Stromal cell of bone marrow (primary cell): ENCODE data around the gene WNK2.

Experiments used
- DNase-seq: peaks from one replicate; pipeline ENCODE4 v3.0.0-alpha.2; 2012; ENCODE audit warnings: low read depth

WNK2 gene

DNA sequence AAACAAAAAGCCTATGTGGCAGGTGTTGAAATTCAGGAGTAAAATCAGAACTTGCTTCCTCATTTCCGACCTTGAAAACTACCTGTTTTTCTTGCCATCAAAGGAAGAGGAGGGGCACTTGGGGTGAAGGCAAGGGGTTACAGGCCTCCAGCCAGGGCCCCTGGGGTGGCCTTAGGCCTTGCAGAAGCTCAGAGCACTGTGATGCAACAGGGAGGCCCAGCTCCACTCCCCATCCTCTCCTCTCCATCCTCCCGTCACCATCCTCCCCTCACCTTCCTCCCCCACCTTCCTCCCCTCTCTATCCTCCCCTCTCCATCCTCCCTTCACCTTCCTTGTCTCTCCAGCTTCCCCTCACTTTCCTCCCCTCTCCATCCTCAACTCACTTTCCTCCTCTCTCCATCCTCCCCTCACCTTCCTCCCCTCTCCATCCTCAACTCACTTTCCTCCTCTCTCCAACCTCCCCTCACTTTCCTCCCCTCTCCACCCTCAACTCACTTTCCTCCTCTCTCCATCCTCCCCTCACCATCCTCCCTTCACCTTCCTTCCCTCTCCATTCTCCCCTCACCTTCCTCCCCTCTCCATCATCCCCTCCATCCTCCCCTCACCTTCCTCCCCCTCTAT lies 111.6 kb downstream of the WNK2 start:
- DNase-seq: no peak

DNA sequence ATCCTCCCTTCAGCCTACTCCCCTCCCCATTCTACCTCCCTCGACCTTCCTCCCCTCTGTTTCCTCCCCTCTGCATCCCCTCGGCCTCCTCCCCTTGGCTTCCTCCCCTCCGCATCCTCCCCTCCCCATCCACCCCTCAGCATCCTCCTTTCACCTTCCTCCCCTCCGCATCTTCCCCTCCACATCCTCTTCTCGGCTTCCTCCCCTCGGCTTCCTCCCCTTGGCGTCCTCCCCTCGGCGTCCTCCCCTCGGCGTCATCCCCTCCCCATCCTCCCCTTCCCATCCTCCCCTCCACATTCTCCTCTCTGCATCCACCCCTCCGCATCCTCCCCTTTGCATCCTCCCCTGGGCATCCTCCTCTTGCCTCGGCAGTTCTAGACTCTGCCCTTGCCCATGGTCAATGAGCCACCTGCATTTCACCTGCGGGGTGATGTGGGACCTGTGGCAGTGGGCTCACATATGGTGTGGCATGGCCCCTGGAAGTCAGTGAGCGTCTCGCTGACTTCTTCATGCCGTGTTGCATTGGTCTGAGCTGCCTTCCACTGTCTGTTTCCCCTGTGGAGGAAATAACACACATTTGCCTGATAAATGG lies 113.0 kb downstream of the WNK2 start:
- DNase-seq: no peak

DNA sequence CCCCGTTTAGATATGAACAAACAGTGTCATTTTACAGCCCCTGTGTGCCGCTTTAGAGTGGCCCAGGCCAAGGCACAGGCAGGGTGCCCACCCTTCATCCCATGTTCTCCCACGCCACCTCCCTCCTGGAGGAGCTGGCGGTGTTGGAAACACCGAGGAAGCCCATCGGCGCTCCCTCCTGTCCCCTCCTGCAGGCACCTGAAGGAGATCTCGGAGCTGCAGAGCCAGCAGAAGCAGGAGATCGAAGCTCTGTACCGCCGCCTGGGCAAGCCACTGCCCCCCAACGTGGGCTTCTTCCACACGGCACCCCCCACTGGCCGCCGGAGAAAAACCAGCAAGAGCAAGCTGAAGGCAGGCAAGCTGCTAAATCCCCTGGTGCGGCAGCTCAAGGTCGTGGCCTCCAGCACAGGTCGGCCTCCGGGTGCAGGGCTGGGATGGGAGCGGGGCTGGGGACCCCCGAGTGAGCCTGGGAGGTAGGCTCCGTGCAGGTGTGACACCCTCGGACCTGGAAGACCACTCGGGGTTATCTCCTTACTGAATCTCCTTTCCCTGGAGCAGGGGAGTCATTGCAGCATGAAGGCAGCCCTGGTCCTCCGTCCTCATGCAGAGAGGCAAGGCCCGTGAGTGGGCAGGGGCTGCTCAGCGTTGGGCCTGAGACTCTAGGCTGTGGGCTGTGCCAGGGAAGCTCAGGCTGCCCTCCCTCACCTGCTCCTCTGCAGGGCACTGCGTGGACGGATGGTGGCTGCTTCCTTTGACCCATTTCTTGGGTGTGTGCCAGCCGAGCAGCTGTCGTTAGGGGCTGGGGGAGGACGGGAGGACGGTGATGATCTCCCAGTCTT lies 113.9 kb downstream of the WNK2 start:
- DNase-seq: no peak

DNA sequence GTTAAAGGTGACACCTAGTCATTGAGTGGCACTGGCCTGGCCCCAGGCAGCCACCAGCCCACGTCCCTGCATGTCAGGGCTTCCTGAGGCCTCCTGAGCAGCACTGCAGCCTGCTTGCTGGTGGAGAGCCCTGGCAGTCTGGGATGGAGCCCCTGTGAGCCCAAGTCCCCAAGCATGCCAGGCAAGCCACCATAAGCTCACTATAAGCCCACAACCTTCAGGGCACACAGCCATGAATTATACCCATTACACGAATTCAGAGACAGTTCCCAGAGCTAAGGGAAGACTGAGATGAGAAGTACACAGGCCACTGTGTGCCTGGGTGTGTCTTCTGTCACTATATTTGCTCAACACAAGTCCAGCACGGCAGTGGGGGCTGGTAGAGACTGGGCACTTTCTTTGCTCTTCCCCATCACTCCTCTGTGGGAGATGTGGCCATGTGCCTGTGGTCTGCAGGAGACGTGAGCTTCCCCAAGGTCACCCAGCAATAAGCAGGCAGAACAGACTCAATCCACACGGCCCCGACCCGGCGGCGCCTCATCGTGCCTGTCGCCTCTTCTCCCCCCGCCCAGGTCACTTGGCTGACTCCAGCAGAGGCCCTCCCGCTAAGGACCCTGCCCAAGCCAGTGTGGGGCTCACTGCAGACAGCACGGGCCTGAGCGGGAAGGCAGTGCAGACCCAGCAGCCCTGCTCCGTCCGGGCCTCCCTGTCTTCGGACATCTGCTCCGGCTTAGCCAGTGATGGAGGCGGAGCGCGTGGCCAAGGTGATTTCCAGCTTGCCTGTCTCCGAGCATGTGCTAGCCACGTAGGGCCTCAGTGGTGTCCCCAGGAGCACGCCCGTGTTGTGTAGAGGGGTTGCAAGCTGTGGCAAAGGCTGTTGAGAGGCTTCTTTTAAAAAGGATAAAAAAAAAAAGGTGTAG lies 114.8 kb downstream of the WNK2 start:
- DNase-seq: no peak

DNA sequence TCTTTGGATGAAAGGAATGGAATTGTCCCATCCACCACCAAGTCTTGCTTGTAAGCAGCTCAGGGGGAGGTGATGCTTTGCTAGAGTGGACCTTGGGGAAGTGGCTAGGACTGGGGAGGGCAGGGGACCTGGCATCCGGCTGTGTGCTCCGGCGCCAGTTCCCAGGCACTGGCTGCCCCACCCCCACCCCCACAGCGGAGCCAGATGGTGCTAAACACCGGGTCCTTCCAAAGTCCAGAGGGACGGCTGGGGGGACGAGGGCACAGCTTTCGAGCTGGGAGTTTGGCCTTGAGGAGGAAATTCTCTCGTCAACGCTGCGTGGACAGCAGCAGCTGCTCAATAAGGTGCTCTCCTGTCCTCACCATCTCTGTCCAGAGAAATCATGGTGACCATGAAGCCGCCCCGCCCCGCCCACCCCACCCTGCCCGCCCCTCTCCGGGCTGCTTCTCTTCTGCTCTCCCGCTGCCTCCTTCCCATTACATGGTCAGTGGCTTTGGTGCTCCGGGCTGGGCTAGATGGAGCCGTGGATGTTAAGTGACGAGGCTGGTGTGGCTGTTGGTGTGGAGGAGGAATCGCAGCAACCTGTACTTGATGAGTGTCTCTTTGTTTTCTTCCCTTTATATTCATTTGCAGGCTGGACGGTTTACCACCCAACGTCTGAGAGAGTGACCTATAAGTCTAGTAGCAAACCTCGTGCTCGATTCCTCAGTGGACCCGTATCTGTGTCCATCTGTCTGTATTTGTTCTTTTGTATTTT lies 115.7 kb downstream of the WNK2 start:
- no peak for DNase-seq

DNA sequence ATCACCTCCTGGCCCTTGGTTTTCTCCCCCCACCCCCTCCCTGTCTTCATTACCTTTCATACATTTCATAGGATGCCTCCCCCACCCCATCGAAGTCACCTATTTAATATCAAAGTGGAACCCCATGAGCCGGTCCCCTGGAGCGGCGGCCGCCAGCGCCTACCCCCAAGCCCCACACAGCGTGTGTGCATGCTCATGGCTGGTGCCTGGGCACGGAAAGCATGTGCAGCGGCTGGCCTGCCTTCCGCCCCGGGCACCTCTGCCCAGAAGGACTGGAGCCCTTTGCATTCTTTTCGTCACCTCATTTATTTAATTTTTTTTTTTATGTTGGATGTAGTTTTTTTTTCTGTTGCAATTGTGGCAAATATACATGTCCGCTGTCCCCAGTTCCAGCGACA lies 116.2 kb downstream of the WNK2 start:
- DNase-seq: no peak

DNA sequence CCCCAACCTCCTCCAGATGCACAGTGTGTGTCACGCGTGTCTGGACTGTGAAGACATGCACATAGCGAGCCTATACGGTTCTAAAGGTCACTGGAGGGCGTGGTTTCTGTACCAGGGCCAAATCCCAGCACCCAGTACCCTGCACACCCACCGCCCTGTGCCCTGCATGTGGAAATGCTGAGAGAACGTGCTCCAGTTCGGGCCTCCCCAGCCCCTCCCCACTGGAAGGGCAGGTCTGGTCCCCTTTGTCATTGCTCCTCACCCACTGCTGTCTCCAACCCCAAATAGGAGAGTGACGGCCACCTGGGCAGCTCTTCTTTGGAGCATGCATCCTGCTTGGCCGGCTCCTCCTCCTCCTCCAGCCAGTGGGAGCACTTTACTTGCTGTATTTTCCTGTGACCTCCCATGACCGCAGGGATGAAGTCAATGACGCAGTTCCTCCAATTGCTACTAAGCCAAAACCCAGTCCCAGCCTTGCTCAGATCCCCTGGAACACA lies 116.7 kb downstream of the WNK2 start:
- DNase-seq: no peak

DNA sequence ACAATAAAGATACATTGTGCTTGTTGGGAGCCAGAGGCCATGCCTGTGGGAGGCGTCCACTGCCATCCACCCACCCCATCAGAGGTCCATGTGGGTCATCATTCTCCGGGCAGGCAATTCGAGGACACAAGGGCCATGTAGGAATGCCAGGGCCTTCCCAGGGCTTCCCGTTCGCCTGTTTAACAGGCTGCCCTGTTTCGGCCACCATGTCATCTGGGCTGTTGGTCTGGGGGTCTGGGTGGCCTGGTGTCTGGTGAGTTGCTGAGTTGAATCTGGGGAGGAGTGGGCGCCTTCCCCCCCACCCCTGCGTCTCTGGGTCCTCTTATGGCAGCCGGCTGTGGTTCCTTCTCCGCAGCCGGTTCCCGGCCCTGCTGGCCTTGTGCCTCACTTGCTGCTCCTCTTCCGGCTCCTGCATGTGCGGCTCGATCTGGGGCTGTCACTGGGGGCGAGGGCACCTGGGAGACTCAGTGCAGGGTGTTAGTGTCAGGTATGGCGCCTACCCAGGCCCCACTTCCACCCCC lies 117.4 kb downstream of the WNK2 start:
- DNase-seq: no peak

DNA sequence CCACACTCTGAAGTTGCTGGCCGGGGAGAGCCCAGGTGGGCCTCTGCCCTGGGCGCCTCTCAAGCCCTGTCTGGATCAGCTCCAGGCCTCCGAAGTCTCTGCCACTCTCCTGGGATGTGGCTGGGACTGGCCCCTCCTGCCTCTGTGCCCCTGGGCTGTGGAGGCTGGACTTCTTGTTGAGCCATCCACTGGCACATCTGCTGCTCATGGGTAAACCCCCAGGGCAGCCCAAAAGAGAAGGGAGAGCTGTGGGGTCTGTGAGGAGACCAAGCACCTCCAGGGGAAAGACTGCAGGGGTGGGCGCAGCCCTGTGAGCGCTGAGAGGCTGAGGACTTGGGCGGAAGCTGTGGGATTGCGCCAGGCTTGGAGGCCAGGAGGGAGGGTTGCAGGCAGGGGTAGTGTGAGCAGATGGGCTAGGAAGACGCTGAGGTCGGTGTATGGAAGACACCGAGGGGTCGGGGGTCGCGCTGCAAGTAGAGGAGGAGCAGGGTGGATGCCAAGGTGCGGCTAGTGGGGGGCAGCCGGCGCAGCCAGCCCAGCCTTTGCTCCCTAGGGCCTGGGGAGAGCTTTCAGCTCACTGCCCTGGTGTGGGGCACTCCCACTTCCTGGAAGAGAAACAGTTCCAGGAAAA lies 118.1 kb downstream of the WNK2 start:
- no peak for DNase-seq

DNA sequence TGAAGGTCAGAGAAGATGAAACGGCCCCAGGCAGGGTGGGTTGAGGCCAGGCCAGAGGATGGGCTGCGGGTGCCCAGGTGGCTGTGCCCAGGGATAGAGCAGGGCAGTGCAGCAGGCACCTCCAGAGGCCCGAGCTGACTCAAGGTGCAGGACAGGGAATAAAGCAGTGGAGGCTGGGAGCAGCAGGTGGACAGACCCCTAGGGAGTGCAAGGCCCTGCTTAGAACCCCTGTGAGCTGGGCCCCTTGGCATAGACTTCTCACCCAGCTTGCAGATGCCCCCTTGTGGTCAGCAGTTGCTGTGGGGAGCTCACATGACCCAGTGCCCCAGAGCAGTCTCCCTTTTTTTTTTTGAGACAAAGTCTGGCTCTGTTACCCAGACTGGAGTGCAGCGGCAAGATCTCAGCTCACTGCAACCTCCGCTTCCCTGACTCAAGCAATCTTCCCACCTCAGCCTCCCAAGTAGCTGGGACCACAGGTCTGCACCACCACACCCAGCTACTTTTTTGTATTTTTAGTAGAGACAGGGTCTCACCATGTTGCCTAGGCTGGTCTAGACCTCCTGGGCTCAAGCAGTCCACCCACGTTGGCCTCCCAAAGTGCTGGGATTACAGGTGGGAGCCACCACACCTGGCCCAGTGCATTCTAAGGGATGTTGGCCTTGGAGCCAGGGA lies 118.8 kb downstream of the WNK2 start:
- peak; percentile 21 for DNase-seq

DNA sequence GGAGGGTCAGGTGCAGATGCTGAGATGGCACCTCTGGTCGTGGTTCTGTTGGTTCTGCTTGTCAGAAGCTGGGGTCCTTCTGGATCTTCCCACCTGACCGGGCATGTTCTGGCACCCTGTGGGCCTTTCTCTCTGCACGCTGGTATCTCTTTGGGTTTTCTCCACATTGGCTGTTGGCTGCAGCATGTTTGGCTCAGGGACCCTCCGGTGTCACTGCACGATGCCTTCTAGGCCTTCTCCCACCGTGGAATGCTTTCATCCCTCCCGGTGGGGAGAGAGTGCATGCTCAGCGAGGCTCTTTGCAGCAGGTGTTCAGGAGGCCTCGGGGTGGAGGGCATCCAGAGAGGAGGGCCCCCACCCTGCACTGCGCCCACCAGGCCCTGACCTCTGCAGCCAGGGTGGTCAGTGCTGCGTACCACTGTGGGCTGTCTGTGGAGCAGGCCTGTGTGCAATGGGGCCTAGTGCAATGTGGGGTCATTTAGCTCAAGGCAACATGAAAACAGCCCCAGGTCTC lies 119.4 kb downstream of the WNK2 start:
- DNase-seq: no peak

DNA sequence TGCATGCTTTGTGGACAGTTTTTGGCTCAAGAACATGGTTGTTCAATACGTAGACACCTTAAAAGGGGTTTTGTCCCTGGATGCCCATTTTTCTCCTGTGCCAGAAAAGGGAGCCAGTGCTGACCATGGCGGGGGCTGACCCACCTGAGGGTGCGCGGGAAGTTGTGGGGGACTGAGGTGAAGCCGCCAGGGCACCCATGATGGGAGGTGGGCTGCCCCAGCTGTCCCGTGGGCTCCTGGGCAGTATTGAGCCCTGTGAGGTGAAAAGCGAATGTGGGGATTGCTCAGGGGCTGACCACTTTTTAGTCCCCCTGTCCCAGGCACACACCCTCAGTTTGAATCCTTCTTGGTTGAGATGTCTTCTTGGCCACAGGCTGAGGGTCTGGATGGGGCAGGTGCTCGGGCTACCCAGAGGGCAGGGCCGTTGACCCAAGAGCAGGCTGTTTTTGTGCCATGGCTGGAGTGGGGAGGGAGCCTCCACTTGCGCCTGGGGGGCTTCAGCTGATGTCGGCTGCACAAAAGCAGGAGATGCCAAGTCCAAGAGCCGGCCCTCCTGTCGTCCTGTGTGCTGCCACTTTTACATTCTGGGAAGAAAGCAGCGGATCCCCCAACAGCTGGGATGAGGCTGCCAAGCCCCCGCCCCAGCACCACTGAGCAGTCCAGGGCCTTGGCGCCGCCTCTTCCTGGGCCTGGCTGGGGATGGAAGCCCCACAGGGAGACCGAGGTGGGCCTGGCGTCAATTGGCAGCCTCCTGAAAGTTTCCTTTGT lies 120.1 kb downstream of the WNK2 start:
- no peak for DNase-seq

DNA sequence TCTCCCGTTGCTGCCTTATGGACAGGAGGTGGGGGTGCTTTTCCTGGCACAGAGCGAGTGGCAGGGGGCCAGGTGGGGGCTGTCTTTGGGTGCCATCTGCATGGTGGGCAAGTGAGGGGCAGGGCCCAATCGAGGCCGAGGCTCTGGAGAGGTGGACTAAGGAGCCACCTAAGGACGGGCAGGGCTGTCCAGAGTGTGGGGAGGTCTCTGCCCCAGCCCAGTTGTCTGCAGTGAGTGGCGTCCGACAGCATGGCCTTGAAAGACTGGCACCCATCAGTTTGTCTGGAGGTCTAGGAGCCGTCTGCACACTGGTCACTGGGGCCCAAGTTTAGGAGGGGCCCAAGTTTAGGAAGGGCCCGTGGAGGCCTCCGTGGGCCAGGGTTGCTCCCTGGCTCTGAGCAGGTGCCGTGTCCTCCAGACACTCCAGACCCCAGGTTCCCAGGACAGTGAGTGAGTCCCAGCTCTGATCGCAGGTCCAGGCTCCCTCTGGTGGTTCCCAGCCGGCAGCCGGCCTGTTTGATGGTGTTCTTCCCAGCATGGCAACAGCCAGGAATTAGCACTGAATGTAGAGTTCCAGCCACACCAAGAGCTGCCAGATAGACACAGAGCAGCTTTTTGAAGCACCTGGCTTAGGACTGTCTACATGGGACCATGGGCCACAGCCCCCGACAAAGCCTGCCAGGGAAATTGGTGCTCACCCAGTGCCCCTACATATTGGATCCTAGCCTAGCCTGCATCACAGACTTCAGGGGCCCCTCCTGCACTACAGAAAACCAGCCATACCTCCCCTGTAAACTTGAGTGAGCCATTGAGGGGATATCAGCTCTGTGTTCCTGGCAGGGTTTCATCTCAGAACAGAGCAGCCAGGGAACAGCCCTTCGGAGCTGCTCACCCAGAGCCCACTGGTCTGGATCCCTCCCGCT lies 120.9 kb downstream of the WNK2 start:
- peak; percentile 18 for DNase-seq

DNA sequence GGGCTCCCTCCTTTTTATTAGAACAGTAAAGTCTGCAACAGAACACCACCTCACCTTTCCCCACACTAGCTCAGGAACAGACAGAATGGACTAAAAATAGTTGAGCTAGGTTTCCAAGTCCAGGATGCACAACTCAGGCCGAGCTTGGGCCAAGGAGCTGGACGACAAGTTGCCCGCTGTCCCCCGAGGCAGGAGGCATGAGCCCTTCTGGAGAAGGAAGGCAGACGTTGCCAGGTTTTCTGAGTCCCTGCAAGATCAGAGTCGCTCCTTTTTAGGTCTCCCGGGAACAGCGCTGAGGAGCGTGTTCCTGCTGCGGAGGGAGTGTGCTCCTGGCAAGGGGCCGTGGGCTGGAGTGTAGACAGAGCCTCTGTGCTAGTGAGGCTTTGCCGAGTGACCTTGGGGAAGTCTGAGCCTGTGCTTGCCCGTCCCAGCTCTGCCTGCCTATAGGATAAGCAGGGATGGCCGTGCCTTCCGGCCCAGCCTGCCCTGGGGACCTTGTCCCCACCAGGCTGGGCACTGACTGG lies 121.6 kb downstream of the WNK2 start:
- DNase-seq: no peak

DNA sequence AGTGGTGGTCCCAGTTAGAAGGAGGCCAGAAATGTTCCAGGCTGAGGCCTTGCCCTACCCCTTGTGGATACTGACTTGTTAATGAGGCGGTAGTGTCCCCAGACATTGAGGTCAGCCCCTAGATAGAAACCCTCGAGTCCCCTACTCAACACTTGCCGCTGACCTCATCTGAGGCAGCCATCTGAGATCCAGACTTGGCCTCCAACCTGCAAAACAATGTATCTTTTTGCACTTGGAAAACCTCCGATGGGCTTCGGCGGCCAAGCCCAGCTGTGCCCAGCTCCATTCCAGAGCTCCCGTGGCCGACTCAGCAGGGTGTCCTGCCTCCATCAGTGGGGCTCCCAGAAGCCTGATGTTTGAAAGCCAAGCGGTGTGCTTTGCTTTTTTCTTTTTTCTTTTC lies 122.1 kb downstream of the WNK2 start:
- DNase-seq: no peak

DNA sequence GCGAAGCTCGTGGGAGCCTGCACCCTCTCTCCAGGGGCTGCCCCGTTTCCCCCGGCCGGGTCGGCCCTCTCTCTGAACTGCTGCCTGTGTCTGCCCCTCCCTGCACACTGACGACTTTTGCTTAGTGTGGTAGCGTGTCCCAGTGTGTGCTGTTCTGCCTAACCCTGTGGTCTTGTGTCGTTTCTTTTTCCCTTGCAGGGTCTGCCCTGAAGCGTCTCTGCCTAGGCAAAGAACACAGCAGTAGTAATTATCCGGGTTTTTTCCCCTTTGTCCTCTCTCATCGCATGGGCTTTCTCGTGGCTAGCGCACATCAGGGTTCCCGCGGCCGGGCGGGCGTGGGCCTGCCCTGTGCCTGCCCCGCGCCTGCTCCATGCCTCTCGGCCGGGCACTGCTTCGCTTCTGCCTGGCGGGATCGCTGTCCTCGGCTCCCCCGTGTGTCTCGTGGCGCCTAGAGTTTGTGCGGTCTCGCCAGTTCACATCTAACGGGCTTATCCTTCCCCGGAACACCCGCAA lies 122.7 kb downstream of the WNK2 start:
- DNase-seq: no peak

DNA sequence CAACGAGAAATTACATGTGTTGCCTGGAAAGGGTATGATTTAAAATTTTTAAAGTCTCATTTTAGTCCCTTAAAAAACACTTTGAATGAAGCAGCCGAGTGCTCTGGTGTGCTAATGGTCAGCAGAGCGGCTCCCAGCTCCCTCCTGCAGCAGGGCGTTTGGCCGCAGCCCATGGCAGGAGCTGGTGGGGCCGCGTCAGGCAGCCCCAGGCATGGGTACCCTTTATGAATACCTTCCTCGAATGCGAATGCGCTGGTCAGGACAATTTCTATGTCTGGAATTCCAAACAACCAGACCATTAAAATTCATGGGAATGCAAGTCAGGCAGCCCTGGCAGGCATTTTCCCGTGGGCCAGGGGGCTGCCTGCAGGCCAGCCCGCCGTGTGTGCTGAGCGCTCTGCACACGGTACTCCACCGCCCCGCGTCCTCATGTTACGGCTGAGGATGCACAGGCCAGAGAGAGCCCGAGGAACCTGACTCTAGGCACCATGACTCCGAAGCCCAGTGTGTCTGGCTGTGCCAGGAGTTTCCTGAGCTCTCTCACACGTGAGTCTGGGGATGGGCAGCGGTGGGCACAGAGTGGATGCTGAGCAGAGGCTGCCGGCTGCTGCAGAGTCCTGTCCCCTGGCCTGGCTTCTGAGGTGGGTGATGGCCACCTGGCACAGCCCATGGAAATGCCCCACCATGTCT lies 123.7 kb downstream of the WNK2 start:
- no peak for DNase-seq
